ENCODE results near the gene PLEKHH1.

Gene PLEKHH1

DNA sequence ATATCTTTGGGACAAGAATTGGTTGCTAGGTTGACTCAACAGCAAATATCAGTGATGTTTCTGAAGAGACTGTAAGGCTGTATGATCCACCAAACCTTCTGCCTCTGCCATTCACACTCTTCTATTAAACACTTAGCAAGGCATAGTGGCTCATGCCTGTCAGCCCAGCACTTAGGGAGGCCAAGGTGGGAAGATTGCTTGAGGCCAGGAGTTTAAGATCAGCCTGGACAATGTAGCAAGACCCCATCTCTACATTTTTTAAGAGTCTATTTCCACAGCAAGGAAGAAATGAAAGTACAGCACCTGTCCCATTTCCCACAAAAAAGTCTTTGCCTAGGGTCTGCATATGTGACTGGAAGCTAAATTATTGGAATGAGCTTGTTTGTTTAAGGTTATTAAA is 94.4 kb downstream of the PLEKHH1 start:
- Histone ChIP-seq H3K4me2 (no peak overlapping the region), H3K36me3 (peaks cover 0 to 10% (median 0%) of the 10 kb centered on the region in 11 experiments; a peak in 3 of 22 replicates), H3K4me3 (no peak overlapping the region), H3K27me3 (no peaks in the 10 kb centered on the region), H3K4me1 (peaks cover 6 to 22% (median 11%) of the 10 kb centered on the region in 10 experiments; a peak in 19 of 20 replicates), H3K9me3 (replicated peaks in 1 of 11) (peaks cover 0 to 5% (median 0%) of the 10 kb centered on the region in 11 experiments; a peak in 1 of 22 replicates), H3K27ac (no peak overlapping the region), H3K9ac (no peak overlapping the region), H4K20me1 (0 out of 22 replicates have a peak, but pooled peaks cover 0 to 2% (median 0%) of the 10 kb centered on the region in 11 experiments)
- no peak for TF ChIP-seq Cebpa-rat (IDR thresholded peaks at IDR 0.05)

GRCh38 chr14:67630186-67630585 is 97.1 kb downstream of the PLEKHH1 start:
- Histone ChIP-seq H3K9ac (no peak overlapping the region), H3K4me1 (no peaks in the 10 kb centered on the region), H3K9me3 (replicated peaks in 1 of 11) (no peaks in the 10 kb centered on the region), H3K27me3 (no peaks in the 10 kb centered on the region), H3K36me3 (peaks cover 0 to 22% (median 0%) of the 10 kb centered on the region in 11 experiments; a peak in 3 of 22 replicates), H3K27ac (no peak overlapping the region), H3K4me2 (no peak overlapping the region), H4K20me1 (0 out of 22 replicates have a peak, but pooled peaks cover 0 to 2% (median 0%) of the 10 kb centered on the region in 11 experiments), H3K4me3 (no peak overlapping the region)
- no peak for TF ChIP-seq Cebpa-rat (IDR thresholded peaks at IDR 0.05)

GRCh38 chr14:67630938-67631337 is 97.8 kb downstream of the PLEKHH1 start:
- Histone ChIP-seq H3K27me3 (no peaks in the 10 kb centered on the region), H4K20me1 (0 out of 22 replicates have a peak, but pooled peaks cover 0 to 2% (median 0%) of the 10 kb centered on the region in 11 experiments), H3K36me3 (peaks cover 0 to 27% (median 0%) of the 10 kb centered on the region in 11 experiments; a peak in 3 of 22 replicates), H3K9ac (no peak overlapping the region), H3K9me3 (replicated peaks in 1 of 11) (no peaks in the 10 kb centered on the region), H3K4me1 (no peaks in the 10 kb centered on the region), H3K27ac (no peak overlapping the region), H3K4me3 (no peak overlapping the region), H3K4me2 (no peak overlapping the region)
- TF ChIP-seq Cebpa-rat (IDR thresholded peaks at IDR 0.05), result no peak

- TF ChIP-seq Cebpa-rat (IDR thresholded peaks at IDR 0.05), result no peak
- H3K9ac ChIP-seq, result no peak overlapping the region
- H3K27ac ChIP-seq, result no peak overlapping the region
- H3K4me3 ChIP-seq, result no peak overlapping the region
- peaks cover 0 to 4% (median 0%) of the 10 kb centered on the region in 10 experiments; a peak in 1 of 20 replicates for H3K4me1 ChIP-seq
- H3K9me3 ChIP-seq (replicated peaks in 1 of 11), result no peaks in the 10 kb centered on the region
- H3K36me3 ChIP-seq, result peaks cover 0 to 27% (median 0%) of the 10 kb centered on the region in 11 experiments; a peak in 3 of 22 replicates
- H3K27me3 ChIP-seq, result no peaks in the 10 kb centered on the region
- H3K4me2 ChIP-seq, result no peak overlapping the region
- 0 out of 22 replicates have a peak, but pooled peaks cover 0 to 2% (median 0%) of the 10 kb centered on the region in 11 experiments for H4K20me1 ChIP-seq
These were observed 100.5 kb downstream of the PLEKHH1 start for GRCh38 chr14:67633451-67634147.

- TF ChIP-seq Cebpa-rat (IDR thresholded peaks at IDR 0.05), result no peak
- no peak overlapping the region for H3K27ac ChIP-seq
These were observed 103.3 kb downstream of the PLEKHH1 start for GRCh38 chr14:67636361-67636919.

DNA sequence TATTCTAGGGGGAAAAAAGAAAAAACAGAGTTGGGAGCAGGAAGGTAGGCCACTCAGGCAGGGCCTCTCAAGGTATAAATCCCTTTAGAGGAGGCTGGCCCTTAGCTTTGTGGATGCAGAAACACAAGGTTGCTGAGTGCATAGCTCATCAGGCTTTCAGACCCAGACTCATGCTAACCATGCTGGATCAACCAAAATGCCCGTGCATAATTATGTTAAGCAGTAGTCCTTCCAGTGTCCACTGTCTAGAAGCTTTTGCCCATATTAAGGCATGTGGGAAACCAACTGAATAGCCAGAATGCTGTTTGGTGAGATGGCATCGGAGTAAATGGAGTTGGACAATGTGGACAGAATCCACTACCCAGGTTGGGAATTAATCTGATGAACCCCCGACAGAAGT is 105.6 kb downstream of the PLEKHH1 start:
- no peak overlapping the region for H3K4me3 ChIP-seq
- peaks cover 0 to 4% (median 0%) of the 10 kb centered on the region in 10 experiments; a peak in 1 of 20 replicates for H3K4me1 ChIP-seq
- no peak overlapping the region for H3K4me2 ChIP-seq
- no peaks in the 10 kb centered on the region for H3K27me3 ChIP-seq
- peaks cover 0 to 29% (median 0%) of the 10 kb centered on the region in 11 experiments; a peak in 4 of 22 replicates for H3K36me3 ChIP-seq
- no peak overlapping the region for H3K9ac ChIP-seq
- no peak overlapping the region for H3K27ac ChIP-seq
- TF ChIP-seq Cebpa-rat (IDR thresholded peaks at IDR 0.05), result no peak
- no peaks in the 10 kb centered on the region for H4K20me1 ChIP-seq
- no peaks in the 10 kb centered on the region for H3K9me3 ChIP-seq (replicated peaks in 1 of 11)

More at GRCh38 chr14:67636361-67636919, 103.3 kb downstream of the PLEKHH1 start:
- no peaks in the 10 kb centered on the region for H3K9me3 ChIP-seq (replicated peaks in 1 of 11)
- H3K36me3 ChIP-seq, result peaks cover 0 to 22% (median 0%) of the 10 kb centered on the region in 11 experiments; a peak in 4 of 22 replicates
- H3K4me1 ChIP-seq, result peaks cover 0 to 4% (median 0%) of the 10 kb centered on the region in 10 experiments; a peak in 1 of 20 replicates
- H3K9ac ChIP-seq, result no peak overlapping the region
- H4K20me1 ChIP-seq, result no peaks in the 10 kb centered on the region
- no peak overlapping the region for H3K4me2 ChIP-seq
- H3K27me3 ChIP-seq, result no peaks in the 10 kb centered on the region
- H3K4me3 ChIP-seq, result no peak overlapping the region
